HepG2 (cell line): Measurements from ENCODE around the gene GLE1. TPM values are rescaled to one million over a fixed set of nuclear protein-coding genes. Genes with fewer than 3 reads are reported as not detected.
A peak's percentile ranks its signal among the peaks of the same experiment; 100 is the strongest.

Experiments used
- AGO1 ChIP-seq: fragments of 200-400 bp; formaldehyde crosslinking; IDR thresholded peaks from 2 replicates; pipeline ENCODE4 v1.6.1; 2017; ENCODE audit warnings: mild to moderate bottlenecking, low read depth, low read length, moderate library complexity; ENCODE audit not compliant: poor library complexity, severe bottlenecking
- DMAP1 ChIP-seq: IDR thresholded peaks from 2 replicates; pipeline ENCODE4 v1.6.1; 2016
- HOMEZ ChIP-seq: IDR thresholded peaks from 2 replicates; pipeline ENCODE4 v1.6.1; 2016; ENCODE audit warnings: low read depth
- IKZF5 ChIP-seq: IDR thresholded peaks from 2 replicates; pipeline ENCODE4 v1.6.1; 2018; ENCODE audit warnings: missing genetic modification reagents, mild to moderate bottlenecking, missing compliant biosample characterization
- NFE2L1 ChIP-seq: sonication (generic); formaldehyde crosslinking; IDR thresholded peaks from 2 replicates; pipeline ENCODE4 v1.4.0; 2020; ENCODE audit warnings: missing genetic modification reagents, mild to moderate bottlenecking, borderline replicate concordance
- PATZ1 ChIP-seq: sonication (generic); formaldehyde crosslinking; IDR thresholded peaks from 2 replicates; pipeline ENCODE4 v1.4.0; 2020; ENCODE audit warnings: missing genetic modification reagents
- PBX3 ChIP-seq: sonication (generic); formaldehyde crosslinking; IDR thresholded peaks from 2 replicates; pipeline ENCODE4 v1.8.1; 2023; ENCODE audit warnings: missing genetic modification reagents, inconsistent platforms, borderline replicate concordance
- PLSCR1 ChIP-seq: sonication (generic); formaldehyde crosslinking; IDR thresholded peaks from 2 replicates; pipeline ENCODE4 v1.5.0; 2020; ENCODE audit warnings: missing genetic modification reagents, mild to moderate bottlenecking, borderline replicate concordance
- RAD51 ChIP-seq: fragments of 450-650 bp; IDR thresholded peaks from 2 replicates; pipeline ENCODE4 v1.6.1; 2016; ENCODE audit warnings: borderline replicate concordance
- SAP130 ChIP-seq: IDR thresholded peaks from 2 replicates; pipeline ENCODE4 v1.6.1; 2016; ENCODE audit warnings: low read depth
- SOX5 ChIP-seq: IDR thresholded peaks from 2 replicates; pipeline ENCODE4 v1.6.1; 2016; ENCODE audit warnings: borderline replicate concordance
- SRSF9 ChIP-seq: fragments of 200-400 bp; formaldehyde crosslinking; IDR thresholded peaks from 2 replicates; pipeline ENCODE4 v1.6.1; 2018; ENCODE audit warnings: borderline replicate concordance, mild to moderate bottlenecking, low read depth, low read length; ENCODE audit not compliant: insufficient read depth, poor library complexity, severe bottlenecking
- SRY ChIP-seq: sonication (generic); formaldehyde crosslinking; IDR thresholded peaks from 2 replicates; pipeline ENCODE4 v1.8.0; 2022; ENCODE audit warnings: mild to moderate bottlenecking, missing genetic modification reagents
- SSRP1 ChIP-seq: IDR thresholded peaks from 2 replicates; pipeline ENCODE4 v1.6.1; 2016; ENCODE audit warnings: control low read depth
- TBL1XR1 ChIP-seq: fragments of 150-350 bp; IDR thresholded peaks from 2 replicates; pipeline ENCODE4 v1.6.1; 2014; ENCODE audit warnings: borderline replicate concordance, low read length; ENCODE audit not compliant: partially characterized antibody
- ZNF496 ChIP-seq: sonication (generic); formaldehyde crosslinking; IDR thresholded peaks from 2 replicates; pipeline ENCODE4 v1.8.1; 2023; ENCODE audit warnings: mild to moderate bottlenecking, moderate library complexity, missing genetic modification reagents; ENCODE audit not compliant: insufficient replicate concordance
- ZNF737 ChIP-seq: sonication (generic); formaldehyde crosslinking; IDR thresholded peaks from 2 replicates; pipeline ENCODE4 v1.5.0; 2020; ENCODE audit warnings: missing genetic modification reagents, mild to moderate bottlenecking, borderline replicate concordance
- ZNF800 ChIP-seq: sonication (generic); formaldehyde crosslinking; IDR thresholded peaks from 2 replicates; pipeline ENCODE4 v1.4.0; 2020; ENCODE audit warnings: missing genetic modification reagents
- polyA plus RNA-seq, 8 experiments: library from polyadenylated mRNA; depleted of rRNA in 3 of 8; stranded (reverse) in 7 of 8; unstranded in 1 of 8; fragments of >200 nt; fragmentation: Illumina TruSeq in 4 of 8; extraction: Trizol in 4 of 8; gene quantifications; 2 replicates each; pipeline versions ENCODE4 v1.2.1 to v1.2.3, GENCODE V29; 2011 to 2016; ENCODE audit warnings: low read depth in 4 of 8, missing spikeins in 1 of 8, mixed read lengths in 1 of 8; ENCODE audit not compliant: insufficient read depth in 1 of 8
- total RNA-seq, 5 experiments: library from RNA; depleted of rRNA; stranded (reverse); fragments of >200 nt; fragmentation: Illumina TruSeq; extraction: Trizol; gene quantifications; 2 replicates each; pipeline ENCODE4 v1.2.3, GENCODE V29; 2016; ENCODE audit warnings: low read depth in 1 of 5

The GLE1 gene
- total and polyA plus RNA-seq, 2 of the 13 experiments (the other 11 are each of a cell fraction or from before 2014, with no cell fraction given): 14.7 to 28.8 TPM

- peak; percentile 75; the same call in 1 of the 2 replicates for TF ChIP-seq PBX3 (CRISPR knock-in tag)
- peak; percentile 68 for TF ChIP-seq PATZ1 (CRISPR knock-in tag)
- peak; percentile 36; the same call in 1 of the 2 replicates for TF ChIP-seq SOX5 (CRISPR knock-in tag)
- TF ChIP-seq HOMEZ: peak; percentile 51; the same call in 1 of the 2 replicates
- TF ChIP-seq PLSCR1: no peak
- TF ChIP-seq ZNF496 (CRISPR knock-in tag): no peak
- TF ChIP-seq ZNF737: no peak
- TF ChIP-seq SRSF9: no peak
- TF ChIP-seq RAD51: no peak
- peak; percentile 82; the same call in 1 of the 2 replicates for TF ChIP-seq ZNF800
- peak; percentile 84; the same call in 1 of the 2 replicates for TF ChIP-seq IKZF5
- TF ChIP-seq DMAP1 (CRISPR knock-in tag): peak; percentile 70
- TF ChIP-seq NFE2L1 (CRISPR knock-in tag): no peak
- TF ChIP-seq SRY (CRISPR knock-in tag): peak; percentile 73; the same call in 1 of the 2 replicates
- TF ChIP-seq TBL1XR1: no peak
- peak; percentile 81 for TF ChIP-seq AGO1
- TF ChIP-seq SSRP1 (CRISPR knock-in tag): 0 out of 2 replicates have a peak, but pooled peaks have one; percentile 66
- TF ChIP-seq SAP130 (CRISPR knock-in tag): peak; percentile 92
These were observed at the start of gene GLE1 (continued) for GRCh38 chr9:128504485-128505413.
